HuH-7.5 (cell line): ENCODE measurements around the gene SFTPD.

ENCODE experiments used
- DNase-seq: peaks from one replicate; pipeline ENCODE4 v3.0.0; 2011; ENCODE audit warnings: low spot score

Gene SFTPD

GRCh38 chr10:79944428-79945395 is 4.2 kb downstream of the SFTPD start:
- DNase-seq: no peak

- no peak for DNase-seq
Measured at GRCh38 chr10:79943871-79944270, 5.0 kb downstream of the SFTPD start.

- DNase-seq: no peak
Measured at GRCh38 chr10:79942261-79943185, 6.4 kb downstream of the SFTPD start.

- DNase-seq: no peak
Measured at GRCh38 chr10:79941585-79942210, 7.2 kb downstream of the SFTPD start.

GRCh38 chr10:79941146-79941545 is 7.8 kb downstream of the SFTPD start:
- DNase-seq: no peak

GRCh38 chr10:79940431-79940830 is 8.5 kb downstream of the SFTPD start:
- DNase-seq: no peak

GRCh38 chr10:79939969-79940368 is 8.9 kb downstream of the SFTPD start:
- DNase-seq: no peak

GRCh38 chr10:79938728-79939406 is 10.0 kb downstream of the SFTPD start:
- no peak for DNase-seq

GRCh38 chr10:79937701-79938151 is 11.2 kb downstream of the SFTPD start:
- DNase-seq: no peak

- no peak for DNase-seq
Measured at GRCh38 chr10:79936625-79937615, 12.0 kb downstream of the SFTPD start.

GRCh38 chr10:79933961-79934360 is 14.9 kb downstream of the SFTPD start:
- DNase-seq: no peak

- DNase-seq: no peak
Measured at GRCh38 chr10:79932841-79933379, 16.0 kb downstream of the SFTPD start.

- no peak for DNase-seq
Measured at GRCh38 chr10:79932307-79932706, 16.6 kb downstream of the SFTPD start.

- no peak for DNase-seq
Measured at GRCh38 chr10:79930751-79931150, 18.2 kb downstream of the SFTPD start.

GRCh38 chr10:79930267-79930666 is 18.6 kb downstream of the SFTPD start:
- no peak for DNase-seq

GRCh38 chr10:79929409-79929904 is 19.4 kb downstream of the SFTPD start:
- DNase-seq: peak; percentile 46

GRCh38 chr10:79928028-79928583 is 20.8 kb downstream of the SFTPD start:
- DNase-seq: no peak

- DNase-seq: no peak
Measured at GRCh38 chr10:79927111-79927828, 21.6 kb downstream of the SFTPD start.

GRCh38 chr10:79926037-79926436 is 22.9 kb downstream of the SFTPD start:
- DNase-seq: no peak
